ENCODE results near the gene EMILIN2.

Gene EMILIN2

DNA sequence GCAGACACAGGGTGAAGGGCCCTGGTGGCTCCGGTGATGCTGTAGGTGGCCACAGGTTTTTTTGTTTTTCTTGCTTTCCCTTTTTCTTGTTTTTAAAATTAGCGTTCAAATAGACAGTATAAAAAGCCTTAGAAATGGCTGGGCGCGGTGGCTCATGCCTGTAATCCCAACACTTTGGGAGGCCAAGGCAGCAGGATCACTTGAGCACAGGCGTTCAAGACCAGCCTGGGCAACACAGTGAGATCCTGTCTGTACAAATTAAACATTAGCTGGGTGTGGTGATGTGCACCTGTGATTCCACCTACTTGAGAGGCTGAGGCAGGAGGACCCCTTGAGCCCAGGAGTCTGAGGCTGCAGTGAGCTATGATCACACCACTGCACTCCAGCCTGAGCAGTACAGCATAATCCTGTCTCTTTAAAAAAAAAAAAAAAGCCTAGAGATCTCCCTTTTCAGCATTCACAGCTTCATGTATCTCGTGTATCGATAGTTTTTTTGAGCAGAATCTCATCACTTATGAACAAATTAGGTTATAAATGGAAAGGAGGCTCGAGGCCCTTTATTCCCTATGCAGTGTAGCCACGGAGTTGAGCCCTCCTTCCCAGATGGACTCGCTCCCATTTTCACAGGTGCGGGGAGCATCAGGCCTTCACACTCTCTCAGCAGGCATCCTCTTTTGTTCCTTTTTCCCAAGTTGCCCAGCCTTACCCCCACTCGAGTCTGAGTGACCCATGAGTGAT, 50.8 kb downstream of the EMILIN2 start:
- no peak overlapping the region for H3K18ac ChIP-seq (ENCODE audit: low read depth in 1 of 2, low read length in 2 of 2)
- WGBS: 80% methylated on average over 12 of the region's 12 CpGs
- H3K4ac ChIP-seq (ENCODE audit: low read depth in 1 of 2, low read length in 2 of 2): no peak overlapping the region
- peaks cover 0 to 6% of the 10 kb centered on the region in 2 experiments for H3K36me3 ChIP-seq (ENCODE audit: control insufficient read depth in 1 of 2, insufficient read depth in 2 of 2, low read depth in 1 of 2, low read length in 2 of 2)
- no peak overlapping the region for H2AK5ac ChIP-seq (ENCODE audit: low read length, severe bottlenecking)
- H2BK5ac ChIP-seq (ENCODE audit: low read depth, low read length, poor library complexity, severe bottlenecking): no peak overlapping the region
- no peak overlapping the region for H3K4me2 ChIP-seq (ENCODE audit: low read length, poor library complexity, severe bottlenecking)
- H2AFZ ChIP-seq (ENCODE audit: low read depth, low read length): no peak overlapping the region
- no peak overlapping the region for H4K91ac ChIP-seq (ENCODE audit: low read length)
- peaks cover 16% of the 10 kb centered on the region for H3K4me1 ChIP-seq (ENCODE audit: control insufficient read depth, insufficient read depth, low read depth, low read length)
- no peak overlapping the region for H2BK15ac ChIP-seq (ENCODE audit: low read depth, poor library complexity, severe bottlenecking)
- H3K79me1 ChIP-seq (replicated peaks; ENCODE audit: low read length, poor library complexity, severe bottlenecking): no peaks in the 10 kb centered on the region
- peak overlapping the region in 1 of 2 experiments; percentile 17 for H3K4me3 ChIP-seq (ENCODE audit: insufficient read depth in 1 of 2, low read depth in 1 of 2, low read length in 2 of 2)
- no peak overlapping the region for H3K23ac ChIP-seq (ENCODE audit: low read length in 2 of 2)
- no peaks in the 10 kb centered on the region for H3K9me3 ChIP-seq (ENCODE audit: control insufficient read depth, low read length)
- no peaks in the 10 kb centered on the region for H3K27me3 ChIP-seq (ENCODE audit: control insufficient read depth in 1 of 2, insufficient read depth in 1 of 2, low read length in 2 of 2)
- no peak for DNase-seq
- H3K14ac ChIP-seq (ENCODE audit: low read length in 2 of 2): no peak overlapping the region
- no peak overlapping the region for H2BK120ac ChIP-seq (ENCODE audit: low read depth, low read length)
- H3K27ac ChIP-seq (ENCODE audit: low read length, poor library complexity, severe bottlenecking): no peak overlapping the region
- H3K9ac ChIP-seq (ENCODE audit: low read length): no peak overlapping the region
- H2BK12ac ChIP-seq (ENCODE audit: low read length in 2 of 2): no peak overlapping the region
- H4K8ac ChIP-seq (ENCODE audit: low read length): no peak overlapping the region

DNA sequence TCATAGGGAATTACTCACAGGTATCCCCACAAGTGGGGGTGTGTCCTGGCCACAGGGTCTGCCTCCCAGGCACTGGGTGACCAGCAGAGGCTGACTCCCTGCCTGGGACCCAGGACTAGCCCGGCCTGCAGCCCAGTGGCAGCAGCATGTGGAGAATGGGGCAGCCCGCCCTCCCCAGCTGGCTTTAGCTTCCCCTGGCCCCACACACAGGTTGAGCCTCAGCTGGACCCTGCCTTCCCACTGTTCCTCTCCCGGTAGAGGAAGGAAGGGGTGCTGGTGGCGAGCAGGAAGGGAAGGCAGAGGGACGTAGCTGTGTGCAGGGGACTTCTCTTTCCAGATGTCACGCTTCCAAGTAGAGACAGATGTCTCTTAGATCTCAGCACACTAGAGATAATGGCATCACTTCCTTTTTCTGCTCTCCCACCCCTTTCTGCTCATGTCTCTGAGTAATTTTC, 51.4 kb downstream of the EMILIN2 start:
- peaks cover 16% of the 10 kb centered on the region for H3K4me1 ChIP-seq (ENCODE audit: control insufficient read depth, insufficient read depth, low read depth, low read length)
- H2BK15ac ChIP-seq (ENCODE audit: low read depth, poor library complexity, severe bottlenecking): no peak overlapping the region
- no peak overlapping the region for H2BK12ac ChIP-seq (ENCODE audit: low read length in 2 of 2)
- no peak overlapping the region for H2BK120ac ChIP-seq (ENCODE audit: low read depth, low read length)
- H3K4ac ChIP-seq (ENCODE audit: low read depth in 1 of 2, low read length in 2 of 2): peak overlapping the region in 1 of 2 experiments; percentile 17
- H2BK5ac ChIP-seq (ENCODE audit: low read depth, low read length, poor library complexity, severe bottlenecking): no peak overlapping the region
- no peak overlapping the region for H4K8ac ChIP-seq (ENCODE audit: low read length)
- no peak overlapping the region for H2AK5ac ChIP-seq (ENCODE audit: low read length, severe bottlenecking)
- no peaks in the 10 kb centered on the region for H3K79me1 ChIP-seq (replicated peaks; ENCODE audit: low read length, poor library complexity, severe bottlenecking)
- peaks cover 0 to 6% of the 10 kb centered on the region in 2 experiments for H3K36me3 ChIP-seq (ENCODE audit: control insufficient read depth in 1 of 2, insufficient read depth in 2 of 2, low read depth in 1 of 2, low read length in 2 of 2)
- H3K9me3 ChIP-seq (ENCODE audit: control insufficient read depth, low read length): no peaks in the 10 kb centered on the region
- H3K23ac ChIP-seq (ENCODE audit: low read length in 2 of 2): no peak overlapping the region
- H3K27ac ChIP-seq (ENCODE audit: low read length, poor library complexity, severe bottlenecking): no peak overlapping the region
- no peak overlapping the region for H4K91ac ChIP-seq (ENCODE audit: low read length)
- no peak for DNase-seq
- H3K4me2 ChIP-seq (ENCODE audit: low read length, poor library complexity, severe bottlenecking): no peak overlapping the region
- 40% methylated on average over 2 of the region's 6 CpGs for WGBS
- H3K14ac ChIP-seq (ENCODE audit: low read length in 2 of 2): peak overlapping the region in 1 of 2 experiments; percentile 0
- H3K27me3 ChIP-seq (ENCODE audit: control insufficient read depth in 1 of 2, insufficient read depth in 1 of 2, low read length in 2 of 2): no peaks in the 10 kb centered on the region
- H3K9ac ChIP-seq (ENCODE audit: low read length): no peak overlapping the region
- H3K18ac ChIP-seq (ENCODE audit: low read depth in 1 of 2, low read length in 2 of 2): no peak overlapping the region
- H3K4me3 ChIP-seq (ENCODE audit: insufficient read depth in 1 of 2, low read depth in 1 of 2, low read length in 2 of 2): peak overlapping the region in 1 of 2 experiments; percentile 17
- no peak overlapping the region for H2AFZ ChIP-seq (ENCODE audit: low read depth, low read length)

DNA sequence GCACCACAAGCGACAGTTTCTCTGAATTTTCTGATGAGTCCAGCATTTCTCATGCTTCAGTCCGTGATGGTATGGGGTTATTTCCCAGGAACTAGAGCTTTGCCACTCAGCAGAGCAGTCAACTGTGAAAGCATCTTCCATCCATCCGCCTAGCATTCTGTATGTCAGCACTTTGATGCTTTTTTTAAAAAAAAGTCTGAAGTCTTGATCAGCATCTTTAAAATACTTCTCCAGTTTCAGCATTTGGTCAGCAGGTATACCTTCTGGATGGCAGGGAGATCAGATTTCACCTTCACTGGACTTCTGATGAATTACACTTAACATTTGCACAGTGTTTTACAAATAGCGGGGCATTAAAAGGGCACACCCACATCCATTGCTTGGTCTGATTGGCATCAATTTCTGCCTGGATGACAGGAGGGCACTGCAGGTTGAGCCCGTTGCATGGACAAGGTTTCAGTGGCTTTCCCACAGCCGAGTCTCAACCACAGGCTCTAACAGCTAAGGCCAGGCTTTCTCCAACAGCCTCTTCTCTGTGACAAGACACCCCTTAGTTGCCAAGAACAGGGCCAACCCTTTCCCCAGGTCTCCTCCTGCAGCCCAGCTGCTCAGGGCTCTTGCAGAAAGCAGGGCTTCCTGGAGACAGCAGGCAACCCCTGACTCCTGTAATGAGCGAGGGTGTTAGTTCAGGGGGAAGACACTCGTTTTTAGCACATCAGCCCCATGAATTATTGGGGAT, 54.0 kb downstream of the EMILIN2 start:
- WGBS: 90% methylated on average over 8 of the region's 8 CpGs
- H3K4ac ChIP-seq (ENCODE audit: low read depth in 1 of 2, low read length in 2 of 2): no peak overlapping the region
- H3K9ac ChIP-seq (ENCODE audit: low read length): peak overlapping the region; percentile 84
- H3K18ac ChIP-seq (ENCODE audit: low read depth in 1 of 2, low read length in 2 of 2): no peak overlapping the region
- H3K27ac ChIP-seq (ENCODE audit: low read length, poor library complexity, severe bottlenecking): no peak overlapping the region
- no peak overlapping the region for H3K14ac ChIP-seq (ENCODE audit: low read length in 2 of 2)
- no peaks in the 10 kb centered on the region for H3K36me3 ChIP-seq (ENCODE audit: control insufficient read depth in 1 of 2, insufficient read depth in 2 of 2, low read depth in 1 of 2, low read length in 2 of 2)
- no peak overlapping the region for H3K4me2 ChIP-seq (ENCODE audit: low read length, poor library complexity, severe bottlenecking)
- H3K27me3 ChIP-seq (ENCODE audit: control insufficient read depth in 1 of 2, insufficient read depth in 1 of 2, low read length in 2 of 2): peaks cover 0 to 7% of the 10 kb centered on the region in 2 experiments
- DNase-seq: no peak
- H3K4me3 ChIP-seq (ENCODE audit: insufficient read depth in 1 of 2, low read depth in 1 of 2, low read length in 2 of 2): peak overlapping the region in 1 of 2 experiments; percentile 1
- H2BK120ac ChIP-seq (ENCODE audit: low read depth, low read length): no peak overlapping the region
- H3K79me1 ChIP-seq (replicated peaks; ENCODE audit: low read length, poor library complexity, severe bottlenecking): no peaks in the 10 kb centered on the region
- no peak overlapping the region for H2BK5ac ChIP-seq (ENCODE audit: low read depth, low read length, poor library complexity, severe bottlenecking)
- no peaks in the 10 kb centered on the region for H3K9me3 ChIP-seq (ENCODE audit: control insufficient read depth, low read length)
- H4K91ac ChIP-seq (ENCODE audit: low read length): no peak overlapping the region
- H3K4me1 ChIP-seq (ENCODE audit: control insufficient read depth, insufficient read depth, low read depth, low read length): peaks cover 16% of the 10 kb centered on the region
- H2BK12ac ChIP-seq (ENCODE audit: low read length in 2 of 2): no peak overlapping the region
- no peak overlapping the region for H4K8ac ChIP-seq (ENCODE audit: low read length)
- no peak overlapping the region for H3K23ac ChIP-seq (ENCODE audit: low read length in 2 of 2)
- no peak overlapping the region for H2AK5ac ChIP-seq (ENCODE audit: low read length, severe bottlenecking)
- H2AFZ ChIP-seq (ENCODE audit: low read depth, low read length): no peak overlapping the region
- no peak overlapping the region for H2BK15ac ChIP-seq (ENCODE audit: low read depth, poor library complexity, severe bottlenecking)

DNA sequence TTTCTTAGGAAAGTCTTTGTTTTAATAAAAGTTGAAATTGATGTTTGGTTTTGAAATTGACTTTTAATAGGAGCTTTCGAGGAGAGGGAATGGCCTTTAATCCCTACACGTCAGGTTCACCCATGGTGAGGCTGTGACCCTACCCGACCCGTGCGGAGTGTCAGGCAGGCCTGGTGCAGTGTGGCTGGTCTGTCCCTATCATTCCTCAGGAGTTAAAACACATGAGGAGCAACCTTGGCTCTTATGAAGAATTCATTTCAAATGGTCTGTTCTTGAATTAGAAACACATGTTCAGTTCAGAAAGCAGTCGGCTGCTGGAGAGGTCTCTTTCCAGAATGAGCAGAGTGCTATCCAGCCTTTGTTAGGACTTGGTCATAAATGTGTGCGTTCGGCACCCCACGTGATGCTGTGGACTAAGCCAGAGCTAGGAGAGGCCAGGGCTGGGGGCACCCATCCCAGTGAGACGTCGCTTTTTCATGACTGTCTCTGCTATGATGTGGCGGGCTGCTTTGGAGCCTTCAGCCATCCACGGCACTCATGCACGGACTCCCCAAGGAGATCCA, 54.7 kb downstream of the EMILIN2 start:
- Histone ChIP-seq H2AK5ac (ENCODE audit: low read length, severe bottlenecking) (no peak overlapping the region), H3K27me3 (ENCODE audit: control insufficient read depth in 1 of 2, insufficient read depth in 1 of 2, low read length in 2 of 2) (peaks cover 0 to 10% of the 10 kb centered on the region in 2 experiments), H3K36me3 (ENCODE audit: control insufficient read depth in 1 of 2, insufficient read depth in 2 of 2, low read depth in 1 of 2, low read length in 2 of 2) (no peaks in the 10 kb centered on the region), H3K9ac (ENCODE audit: low read length) (peak overlapping the region; percentile 84), H3K14ac (ENCODE audit: low read length in 2 of 2) (no peak overlapping the region), H2BK12ac (ENCODE audit: low read length in 2 of 2) (no peak overlapping the region), H2BK120ac (ENCODE audit: low read depth, low read length) (no peak overlapping the region), H2BK5ac (ENCODE audit: low read depth, low read length, poor library complexity, severe bottlenecking) (no peak overlapping the region), H3K9me3 (ENCODE audit: control insufficient read depth, low read length) (no peaks in the 10 kb centered on the region), H3K27ac (ENCODE audit: low read length, poor library complexity, severe bottlenecking) (no peak overlapping the region), H2AFZ (ENCODE audit: low read depth, low read length) (no peak overlapping the region), H4K91ac (ENCODE audit: low read length) (no peak overlapping the region), H3K23ac (ENCODE audit: low read length in 2 of 2) (no peak overlapping the region), H3K4ac (ENCODE audit: low read depth in 1 of 2, low read length in 2 of 2) (no peak overlapping the region), H3K18ac (ENCODE audit: low read depth in 1 of 2, low read length in 2 of 2) (no peak overlapping the region), H3K4me2 (ENCODE audit: low read length, poor library complexity, severe bottlenecking) (no peak overlapping the region), H3K79me1 (replicated peaks; ENCODE audit: low read length, poor library complexity, severe bottlenecking) (no peaks in the 10 kb centered on the region), H2BK15ac (ENCODE audit: low read depth, poor library complexity, severe bottlenecking) (no peak overlapping the region), H4K8ac (ENCODE audit: low read length) (no peak overlapping the region), H3K4me3 (ENCODE audit: insufficient read depth in 1 of 2, low read depth in 1 of 2, low read length in 2 of 2) (peak overlapping the region in 1 of 2 experiments; percentile 30), H3K4me1 (ENCODE audit: control insufficient read depth, insufficient read depth, low read depth, low read length) (peaks cover 23% of the 10 kb centered on the region)
- DNase-seq: no peak
- 93% methylated on average over 14 of the region's 14 CpGs for WGBS

Measured in mesenchymal stem cell (in vitro differentiated cells and primary cell).